Lower leg skin (tissue), 3 donors: Measurements from ENCODE around the gene C1QTNF3.
"Not testable (repeated sequence)": the region's sequence is repeated elsewhere in the genome, so short reads cannot be mapped to it uniquely, and the experiment has no call there.

Source experiments
- POLR2A ChIP-seq, 2 donors: fragments of 450-650 bp; IDR thresholded peaks; one replicate each; pipeline ENCODE4 v1.6.1; 2016 to 2017; ENCODE audit warnings: antibody characterized with exemption in 2 of 2, mild to moderate bottlenecking in 1 of 2, moderate library complexity in 1 of 2
- TF ChIP-seq, protein P1 (sequence below), 3 donors: fragments of 450-650 bp; IDR thresholded peaks; one replicate each; pipeline ENCODE4 v1.5.1; 2016; ENCODE audit warnings: antibody characterized with exemption in 3 of 3, mild to moderate bottlenecking in 3 of 3, moderate library complexity in 2 of 3

DNA sequence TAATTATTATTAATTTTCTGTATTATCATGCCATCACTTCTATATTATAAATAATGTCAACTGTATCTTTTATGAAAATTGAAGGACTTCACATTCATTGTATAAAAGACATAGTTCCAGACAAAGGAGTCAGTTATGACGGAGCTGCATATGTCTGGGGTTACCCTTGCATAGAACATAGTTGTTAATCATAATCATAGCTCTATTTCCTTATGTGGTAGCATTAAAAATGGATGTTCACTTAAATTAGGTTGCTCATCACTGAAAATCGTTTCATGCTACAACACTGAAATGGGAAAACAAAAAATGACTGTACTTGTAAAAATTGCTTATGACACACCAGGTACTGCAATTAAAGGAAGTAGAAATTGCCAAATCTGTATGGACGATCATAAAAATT is 46.8 kb upstream of the C1QTNF3 start:
- TF ChIP-seq, protein P1, sequence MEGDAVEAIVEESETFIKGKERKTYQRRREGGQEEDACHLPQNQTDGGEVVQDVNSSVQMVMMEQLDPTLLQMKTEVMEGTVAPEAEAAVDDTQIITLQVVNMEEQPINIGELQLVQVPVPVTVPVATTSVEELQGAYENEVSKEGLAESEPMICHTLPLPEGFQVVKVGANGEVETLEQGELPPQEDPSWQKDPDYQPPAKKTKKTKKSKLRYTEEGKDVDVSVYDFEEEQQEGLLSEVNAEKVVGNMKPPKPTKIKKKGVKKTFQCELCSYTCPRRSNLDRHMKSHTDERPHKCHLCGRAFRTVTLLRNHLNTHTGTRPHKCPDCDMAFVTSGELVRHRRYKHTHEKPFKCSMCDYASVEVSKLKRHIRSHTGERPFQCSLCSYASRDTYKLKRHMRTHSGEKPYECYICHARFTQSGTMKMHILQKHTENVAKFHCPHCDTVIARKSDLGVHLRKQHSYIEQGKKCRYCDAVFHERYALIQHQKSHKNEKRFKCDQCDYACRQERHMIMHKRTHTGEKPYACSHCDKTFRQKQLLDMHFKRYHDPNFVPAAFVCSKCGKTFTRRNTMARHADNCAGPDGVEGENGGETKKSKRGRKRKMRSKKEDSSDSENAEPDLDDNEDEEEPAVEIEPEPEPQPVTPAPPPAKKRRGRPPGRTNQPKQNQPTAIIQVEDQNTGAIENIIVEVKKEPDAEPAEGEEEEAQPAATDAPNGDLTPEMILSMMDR (IDR thresholded peaks at IDR 0.05), result not testable (repeated sequence)
- not testable (repeated sequence) for TF ChIP-seq POLR2A (IDR thresholded peaks at IDR 0.05)
